HUDEP-2 (cell line): ENCODE results near the gene PARK7.
"Not testable (repeated sequence)": the region's sequence is repeated elsewhere in the genome, so short reads cannot be mapped to it uniquely, and the experiment has no call there.

Experiments
- DNase-seq, 76 experiments: peaks; one replicate each; lab custom pipeline; 2025; ENCODE audit not compliant: unreplicated experiment in 76 of 76; lab: John Stamatoyannopoulos, UW

PARK7 gene

GRCh38 chr1:7961216-7962013, at the start of gene PARK7:
PARK7 (plus strand) TSS chr1:7961711; CDS start chr1:7962786, 1,075 bp downstream.
- peak; percentile 56 to 99 (median 99) for DNase-seq

- DNase-seq, result no peak
Measured at GRCh38 chr1:7912145-7912544, 49.4 kb upstream of the PARK7 start.

- DNase-seq, result peak in 37 of 76 experiments; percentile 1 to 44 (median 14)
Measured at GRCh38 chr1:7912743-7913557, 48.6 kb upstream of the PARK7 start.

GRCh38 chr1:7915826-7916500, 45.5 kb upstream of the PARK7 start:
- no peak for DNase-seq

- no peak for DNase-seq
Measured at GRCh38 chr1:7916501-7916830, 45.0 kb upstream of the PARK7 start.

GRCh38 chr1:7917971-7918370, 43.5 kb upstream of the PARK7 start:
- DNase-seq, result not testable (repeated sequence)

GRCh38 chr1:7919880-7920279, 41.6 kb upstream of the PARK7 start:
- no peak for DNase-seq

- no peak for DNase-seq
Measured at GRCh38 chr1:7921796-7922195, 39.7 kb upstream of the PARK7 start.

GRCh38 chr1:7922301-7922700, 39.2 kb upstream of the PARK7 start:
- DNase-seq, result no peak

GRCh38 chr1:7927061-7927460, 34.5 kb upstream of the PARK7 start:
- not testable (repeated sequence) for DNase-seq

- DNase-seq, result no peak
Measured at GRCh38 chr1:7928247-7928646, 33.3 kb upstream of the PARK7 start.

GRCh38 chr1:7929637-7930036, 31.9 kb upstream of the PARK7 start:
- DNase-seq, result no peak

- DNase-seq, result no peak
Measured at GRCh38 chr1:7930645-7931445, 30.7 kb upstream of the PARK7 start.

- no peak for DNase-seq
Measured at GRCh38 chr1:7931446-7931812, 30.1 kb upstream of the PARK7 start.

GRCh38 chr1:7932524-7933138, 28.9 kb upstream of the PARK7 start:
- DNase-seq, result no peak

GRCh38 chr1:7938070-7938469, 23.4 kb upstream of the PARK7 start:
- no peak for DNase-seq

- DNase-seq, result no peak
Measured at GRCh38 chr1:7940034-7940433, 21.5 kb upstream of the PARK7 start.

GRCh38 chr1:7940745-7941436, 20.6 kb upstream of the PARK7 start, which contains the start of gene TNFRSF9:
TNFRSF9 (minus strand) TSS chr1:7940839; CDS start chr1:7939994, 845 bp downstream.
- DNase-seq, result peak in 17 of 76 experiments; percentile 1 to 41 (median 9)

GRCh38 chr1:7941437-7941793, 20.1 kb upstream of the PARK7 start:
- no peak for DNase-seq
